Activated T-cell treated with anti-CD3 and anti-CD28 coated beads for 48 hours (primary cell): Measurements from ENCODE around the gene OVAAL.
A peak's percentile ranks its signal among the peaks of the same experiment; 100 is the strongest.

ENCODE experiments used
- DNase-seq: peaks from one replicate; pipeline ENCODE4 v3.0.0-alpha.2; 2020; ENCODE audit warnings: low read depth

The OVAAL gene

GRCh38 chr1:180558664-180559063, at the start of gene OVAAL:
OVAAL (plus strand) TSS chr1:180558964.
- no peak for DNase-seq

GRCh38 chr1:180510882-180511281, 47.9 kb upstream of the OVAAL start:
- DNase-seq, result no peak

- no peak for DNase-seq
Measured at GRCh38 chr1:180513531-180513930, 45.2 kb upstream of the OVAAL start.

- DNase-seq, result no peak
Measured at GRCh38 chr1:180515364-180515763, 43.4 kb upstream of the OVAAL start.

GRCh38 chr1:180515857-180516388, 42.8 kb upstream of the OVAAL start:
- peak; percentile 20 for DNase-seq

- DNase-seq, result no peak
Measured at GRCh38 chr1:180519846-180520245, 38.9 kb upstream of the OVAAL start.

GRCh38 chr1:180521474-180522212, 37.1 kb upstream of the OVAAL start:
- DNase-seq, result no peak

- no peak for DNase-seq
Measured at GRCh38 chr1:180522213-180522515, 36.6 kb upstream of the OVAAL start.

- no peak for DNase-seq
Measured at GRCh38 chr1:180524160-180524914, 34.4 kb upstream of the OVAAL start.

GRCh38 chr1:180524915-180525714, 33.6 kb upstream of the OVAAL start:
- DNase-seq, result no peak

- no peak for DNase-seq
Measured at GRCh38 chr1:180525715-180526039, 33.1 kb upstream of the OVAAL start.

- DNase-seq, result no peak
Measured at GRCh38 chr1:180527101-180527669, 31.6 kb upstream of the OVAAL start.

- DNase-seq, result no peak
Measured at GRCh38 chr1:180528868-180529470, 29.8 kb upstream of the OVAAL start.

GRCh38 chr1:180530501-180530900, 28.3 kb upstream of the OVAAL start:
- no peak for DNase-seq

GRCh38 chr1:180532854-180533253, 25.9 kb upstream of the OVAAL start:
- no peak for DNase-seq

- DNase-seq, result peak; percentile 56
Measured at GRCh38 chr1:180533266-180533987, 25.3 kb upstream of the OVAAL start.

GRCh38 chr1:180534214-180534613, 24.6 kb upstream of the OVAAL start:
- no peak for DNase-seq

- DNase-seq, result no peak
Measured at GRCh38 chr1:180535418-180535999, 23.3 kb upstream of the OVAAL start.

GRCh38 chr1:180536821-180537372, 21.9 kb upstream of the OVAAL start:
- DNase-seq, result no peak

GRCh38 chr1:180539136-180539535, 19.6 kb upstream of the OVAAL start:
- no peak for DNase-seq
